ENCODE data around the gene DENND1A.

The DENND1A gene

DNA sequence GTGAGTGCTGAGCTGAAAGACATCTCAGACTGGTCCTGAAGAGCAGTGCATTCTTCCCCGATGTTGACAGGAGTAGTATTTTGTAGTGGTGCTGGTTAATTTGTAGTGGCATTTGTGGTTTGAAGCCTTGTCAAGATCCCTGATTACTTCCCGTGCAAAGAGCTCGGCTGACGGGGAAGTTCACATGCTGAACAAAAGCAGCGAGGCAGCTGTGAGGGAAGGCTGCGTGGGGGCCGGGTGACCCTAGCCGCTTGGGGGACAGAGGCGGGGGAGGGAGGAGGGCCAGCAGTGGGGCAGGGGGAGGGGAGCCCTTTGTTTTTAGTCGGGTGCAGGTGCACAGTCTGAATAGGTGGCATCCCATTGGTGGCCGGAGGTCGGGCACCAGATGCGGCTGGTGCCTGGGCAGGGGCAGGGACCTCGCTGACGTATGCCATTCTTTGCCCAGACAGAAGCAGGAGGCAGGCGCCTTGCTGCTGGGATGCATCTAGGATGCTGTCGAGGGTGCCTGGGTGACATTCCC is 509.3 kb downstream of the DENND1A start:
- no peak for DNase-seq

DNA sequence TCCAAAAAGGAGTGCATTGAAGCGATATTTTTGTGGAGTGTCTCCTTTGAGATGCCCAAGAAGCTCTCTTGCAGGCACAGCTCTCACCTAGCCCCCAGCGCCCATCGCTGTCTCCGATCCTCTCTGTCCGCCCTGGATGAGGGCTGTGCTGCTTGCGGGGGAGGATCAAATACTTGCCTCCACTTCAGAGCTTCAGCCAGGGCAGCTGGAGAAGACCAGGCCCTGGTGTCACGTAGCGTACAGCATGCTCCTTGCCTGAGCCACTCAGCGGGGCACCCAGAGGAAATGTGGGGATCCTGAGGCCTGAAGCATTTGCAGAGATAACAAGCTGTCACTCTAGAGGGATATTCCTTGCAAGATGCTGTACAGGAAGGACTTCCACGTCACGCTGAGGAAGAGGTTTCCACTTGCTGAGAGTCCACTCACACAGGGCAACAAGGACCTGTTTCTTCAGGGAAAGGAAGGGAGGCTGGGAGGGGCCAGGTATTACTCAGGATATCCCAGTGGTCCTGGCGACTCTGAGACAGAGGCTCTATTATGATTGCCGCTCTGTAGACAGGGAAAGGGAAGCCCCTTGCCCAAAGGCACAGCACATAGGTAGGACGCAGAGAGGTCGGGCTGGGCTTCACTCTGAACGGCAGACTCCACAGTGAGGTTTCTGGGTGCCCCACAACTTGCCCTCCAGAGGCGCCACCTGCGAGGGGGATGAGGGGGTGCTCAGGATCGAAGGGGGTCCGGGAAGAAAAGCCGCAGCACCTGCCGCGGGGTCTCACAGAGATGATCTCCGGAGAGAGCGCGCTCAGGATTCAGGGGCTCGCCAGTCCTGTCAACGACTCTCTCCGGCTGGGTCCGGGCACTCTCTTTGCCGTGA is 510.0 kb downstream of the DENND1A start:
- peak; percentile 55 for DNase-seq

DNA sequence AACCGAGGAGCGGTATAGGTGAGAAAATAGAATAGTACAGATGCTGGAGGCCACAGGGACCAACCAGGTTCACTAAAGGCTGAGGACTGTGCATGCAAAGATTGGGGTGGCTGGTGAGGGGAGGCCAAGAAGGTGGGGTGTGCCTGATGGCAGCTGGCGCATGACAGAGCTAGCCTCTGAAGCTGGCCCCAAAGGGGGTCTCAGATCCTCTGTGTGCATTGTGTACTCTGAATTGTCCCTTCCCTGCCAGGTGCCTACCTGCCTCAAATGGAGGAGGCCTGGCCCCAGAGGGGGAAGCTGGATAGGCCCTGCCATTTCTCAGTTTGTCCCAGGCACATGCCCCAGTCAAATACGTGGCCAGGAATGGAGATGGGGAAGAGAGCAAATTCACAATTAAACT is 510.8 kb downstream of the DENND1A start:
- peak; percentile 43 for DNase-seq

DNA sequence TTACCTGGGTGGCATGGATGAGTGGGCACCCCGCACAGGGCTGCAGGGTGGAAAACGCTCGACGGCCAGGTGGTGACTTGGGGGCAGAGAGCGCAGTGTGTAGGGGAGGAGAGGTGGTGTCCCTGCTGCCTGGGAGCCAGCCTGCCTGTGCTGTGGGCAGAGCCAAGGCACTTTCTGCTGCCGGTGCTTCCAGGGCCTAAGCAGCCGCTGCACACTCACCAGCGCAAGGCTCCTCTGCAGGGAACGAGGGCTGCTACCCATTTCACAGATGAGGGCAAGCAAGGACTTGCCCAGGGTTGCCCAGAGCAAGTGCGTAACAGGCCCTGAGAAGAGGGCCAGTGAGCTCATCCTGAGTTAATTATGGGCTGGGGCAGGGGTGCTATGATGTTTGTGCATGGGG is 511.4 kb downstream of the DENND1A start:
- no peak for DNase-seq

DNA sequence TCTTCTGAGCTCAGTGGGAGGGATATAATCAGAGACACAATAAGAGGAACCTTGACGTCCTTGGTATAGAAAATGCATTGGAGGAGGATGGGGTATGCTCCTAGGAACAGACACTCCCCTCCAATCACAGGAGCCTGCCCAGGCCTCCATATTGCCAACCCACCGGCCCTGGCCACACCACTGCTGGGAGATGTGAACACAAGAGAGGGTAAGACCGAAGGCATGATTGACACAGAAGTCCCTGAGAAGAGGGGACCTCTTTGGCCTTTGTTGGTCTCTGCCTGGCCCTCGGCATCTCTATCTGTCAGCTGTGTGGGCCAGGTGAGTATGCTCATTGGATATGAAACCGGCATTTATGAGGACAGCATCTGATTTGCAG is 511.9 kb downstream of the DENND1A start:
- no peak for DNase-seq

DNA sequence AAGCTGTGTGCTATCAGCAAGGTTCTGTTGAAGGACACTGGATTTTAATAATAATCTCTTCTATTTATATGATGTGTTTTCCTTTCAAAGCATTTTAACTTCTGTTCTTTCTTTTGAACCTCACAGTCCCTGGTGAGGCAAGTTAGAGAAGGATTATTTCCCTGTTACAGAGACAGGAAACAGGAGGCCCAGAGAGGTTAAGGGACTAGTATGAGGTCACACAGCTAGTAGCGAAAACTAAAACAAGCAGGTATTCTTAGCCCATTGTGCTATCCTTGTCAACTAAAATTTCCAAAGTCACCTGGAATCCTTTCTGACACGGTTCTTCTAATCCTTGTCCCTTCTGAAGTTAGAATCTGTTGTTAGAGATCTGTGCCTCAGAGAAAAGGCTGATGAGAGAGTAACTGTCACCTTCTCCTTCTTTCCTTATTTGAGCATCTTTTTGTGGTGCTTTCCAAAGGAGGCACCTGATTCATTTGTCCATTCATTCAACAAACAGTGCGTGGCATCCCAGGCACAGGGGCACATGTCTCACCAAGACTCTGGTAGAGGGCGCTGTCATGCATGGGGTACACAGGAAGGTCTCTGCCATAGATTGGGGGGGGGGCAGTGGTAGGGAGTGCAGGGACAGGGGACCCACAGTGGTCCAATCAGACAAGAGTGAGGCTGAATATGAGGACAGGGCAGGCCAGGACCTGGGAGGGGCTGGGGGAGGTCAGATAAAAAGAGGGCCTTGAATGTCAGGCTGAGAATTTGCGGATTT is 512.5 kb downstream of the DENND1A start:
- no peak for DNase-seq

DNA sequence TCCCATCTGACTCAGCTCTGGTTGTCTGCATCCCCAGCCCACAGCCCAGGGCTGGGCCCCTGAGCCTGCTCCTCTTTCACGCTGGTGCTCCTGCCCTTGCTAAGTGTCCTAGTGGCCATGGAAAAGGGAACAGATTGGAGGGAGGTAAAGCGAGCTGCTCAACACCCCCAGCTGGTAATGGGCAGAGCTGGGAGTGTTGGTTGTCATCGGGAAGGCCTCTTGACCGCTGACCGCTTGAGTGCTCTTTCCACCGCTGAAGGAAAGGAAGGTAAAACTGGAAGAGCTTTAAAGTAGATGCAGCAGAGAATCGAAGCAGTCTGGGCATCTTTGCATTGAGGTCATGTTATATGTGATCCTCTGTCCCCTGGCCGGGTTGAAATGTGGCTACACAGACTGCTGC is 513.8 kb downstream of the DENND1A start:
- no peak for DNase-seq

DNA sequence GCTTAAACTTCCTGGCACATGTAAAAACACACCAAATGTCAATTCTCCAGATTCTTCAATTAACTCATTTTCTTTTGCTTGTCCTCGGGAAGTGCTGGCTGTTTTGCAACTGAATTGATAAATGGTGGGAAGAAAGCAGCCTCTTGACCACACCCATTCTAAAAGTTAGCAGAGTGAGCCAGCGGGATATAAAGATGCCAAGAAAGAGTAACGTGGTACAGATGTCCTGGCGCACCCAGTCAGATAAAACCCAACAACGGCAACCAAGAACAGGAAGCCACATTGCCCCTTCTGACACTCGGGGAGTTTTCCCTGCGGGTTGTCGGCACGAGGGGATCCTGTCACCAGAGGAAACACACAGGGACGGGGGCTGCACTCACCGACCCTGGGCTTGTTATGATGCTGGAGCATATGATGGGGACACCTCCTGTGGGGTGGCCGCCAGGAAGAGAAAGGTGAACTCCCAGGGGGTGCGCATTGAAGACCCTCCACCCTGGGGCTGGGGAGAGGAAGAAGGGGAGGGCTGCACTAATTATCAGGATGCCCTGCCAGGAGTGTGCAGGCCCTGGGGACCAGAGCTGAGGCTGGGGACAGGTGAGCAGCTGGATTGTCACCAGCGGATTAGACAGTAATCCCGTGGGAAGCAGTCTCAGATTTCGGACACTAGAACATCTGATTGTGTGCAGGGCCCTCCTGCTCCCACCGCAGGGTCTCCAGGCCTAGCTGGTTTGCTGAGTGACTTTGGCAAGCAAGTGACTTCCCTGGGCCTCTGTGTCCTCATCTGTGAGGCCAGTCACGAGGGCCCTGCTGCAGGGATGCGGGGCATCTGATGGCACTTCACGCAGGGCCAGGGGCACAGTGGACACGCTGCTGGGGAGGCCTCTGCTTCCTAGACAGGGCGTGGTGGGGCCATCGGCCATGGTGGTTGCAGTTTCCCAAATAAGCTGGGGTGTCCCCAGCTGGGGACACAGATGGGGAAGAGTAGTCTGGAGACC is 514.7 kb downstream of the DENND1A start:
- no peak for DNase-seq

DNA sequence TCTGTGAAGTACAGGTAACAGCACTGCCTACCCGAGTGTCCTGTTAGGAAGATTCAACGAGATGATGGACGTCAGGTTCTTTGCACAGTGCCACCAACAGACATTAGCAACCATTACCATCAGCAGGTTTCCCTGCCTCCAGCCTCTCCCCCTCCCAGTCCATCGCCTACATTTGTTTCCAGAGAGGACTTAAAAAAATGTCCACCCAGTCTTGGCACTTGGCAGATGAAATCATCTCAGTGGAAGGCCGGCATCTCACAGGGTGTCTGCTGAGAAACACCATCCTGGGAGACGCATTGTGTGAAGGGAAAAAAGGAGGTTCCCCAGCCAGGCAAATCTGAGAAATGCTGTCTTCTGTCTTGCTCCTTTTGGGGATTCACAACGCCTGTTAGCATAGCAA is 515.7 kb downstream of the DENND1A start:
- no peak for DNase-seq

DNA sequence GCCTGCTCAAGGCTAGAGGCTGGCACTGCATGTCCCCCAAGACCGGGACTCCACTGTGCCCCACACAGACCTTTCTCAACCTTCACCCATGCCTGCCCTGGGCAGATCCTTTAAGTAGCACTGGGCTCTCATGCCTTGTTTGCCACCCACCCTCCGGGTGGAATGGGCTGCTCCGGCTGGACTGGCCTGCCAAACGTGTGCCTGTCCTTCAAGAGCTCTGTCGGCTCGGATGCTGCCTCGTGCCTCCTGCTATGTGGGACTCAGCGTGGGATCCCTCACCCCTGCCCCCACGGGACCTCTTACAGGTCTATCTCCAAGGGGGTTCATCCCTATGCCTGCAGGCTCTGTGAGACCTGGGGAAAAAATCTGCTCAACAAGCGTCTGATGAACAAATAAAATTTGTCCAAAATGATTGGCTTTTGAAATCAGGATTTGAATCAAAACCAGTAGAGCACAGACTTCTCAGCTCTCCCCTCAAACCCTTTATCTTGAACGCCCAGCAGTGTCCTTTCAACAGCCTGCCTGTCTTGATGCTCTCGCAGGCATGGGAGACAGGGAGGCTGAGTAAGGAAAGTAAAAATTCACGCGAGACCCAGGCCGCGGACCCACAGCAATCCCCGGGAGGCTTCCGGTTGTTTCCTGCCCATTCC is 517.6 kb downstream of the DENND1A start:
- DNase-seq: no peak

DNA sequence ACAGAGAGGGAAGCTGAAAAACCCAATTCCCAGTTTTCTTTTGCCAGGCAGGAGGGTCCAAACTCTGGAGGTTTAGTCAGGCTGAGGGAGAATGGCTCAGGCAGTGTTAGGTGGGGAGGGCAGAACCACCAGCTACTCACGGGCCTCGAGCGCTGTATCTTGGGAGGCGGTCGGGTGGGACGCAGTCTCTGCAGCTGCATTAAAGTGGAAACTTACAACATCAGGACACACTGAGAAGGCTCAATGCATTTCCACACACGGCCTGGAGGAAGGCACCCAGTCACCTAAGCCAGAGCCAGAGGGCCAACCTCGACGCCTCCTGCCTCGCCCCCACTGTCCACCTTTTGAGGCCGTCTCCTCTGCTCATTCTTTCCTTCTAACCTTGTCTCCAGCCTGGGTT is 518.3 kb downstream of the DENND1A start:
- no peak for DNase-seq

DNA sequence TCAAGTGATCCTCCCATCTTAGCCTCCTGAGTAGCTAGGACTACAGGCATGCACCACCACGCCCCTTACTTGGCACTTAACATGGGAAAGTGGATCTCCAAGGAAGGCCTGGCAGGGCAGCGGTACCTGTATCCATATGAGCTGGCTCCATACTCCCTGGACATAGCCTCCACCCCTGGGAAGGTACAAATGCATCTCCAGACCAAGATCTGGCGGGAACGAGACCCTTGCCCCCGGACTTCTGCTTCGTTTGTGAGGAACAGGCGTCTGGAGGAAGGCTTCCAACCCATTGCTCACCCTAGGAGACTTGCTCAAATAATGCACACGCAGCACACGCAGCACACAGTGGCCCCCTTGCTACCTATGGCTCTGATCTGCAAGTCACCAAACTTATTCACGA is 518.7 kb downstream of the DENND1A start:
- DNase-seq: no peak

DNA sequence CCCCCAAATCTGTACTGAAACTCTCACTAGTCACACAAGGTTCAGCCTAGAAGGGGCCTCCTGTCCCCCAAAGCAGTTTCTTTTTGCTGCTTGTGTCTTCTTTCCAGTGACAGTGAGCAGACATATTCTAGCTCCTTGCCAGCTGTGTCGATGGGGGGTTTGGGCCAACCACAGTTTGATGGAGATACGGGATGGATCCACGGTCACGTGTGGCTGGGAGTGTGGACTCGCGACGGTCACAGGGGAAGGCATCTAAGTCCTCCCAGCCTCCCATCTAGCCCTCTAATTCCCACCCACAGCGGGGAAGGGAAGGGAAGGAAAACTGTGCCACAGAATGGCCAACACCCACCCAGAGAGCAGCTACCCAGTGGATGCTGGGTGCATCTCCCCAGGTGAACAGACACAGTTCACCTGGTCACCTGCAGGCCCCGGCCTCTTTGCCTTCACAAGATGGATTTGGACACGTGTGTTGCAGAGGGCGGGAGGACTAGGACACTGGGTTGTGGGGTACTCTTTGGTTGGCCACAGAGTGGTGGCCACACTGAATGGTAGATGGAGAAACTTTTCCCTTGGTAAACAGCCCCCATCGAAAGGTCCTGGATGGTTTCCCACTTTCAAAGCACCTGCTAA is 519.5 kb downstream of the DENND1A start:
- DNase-seq: no peak

DNA sequence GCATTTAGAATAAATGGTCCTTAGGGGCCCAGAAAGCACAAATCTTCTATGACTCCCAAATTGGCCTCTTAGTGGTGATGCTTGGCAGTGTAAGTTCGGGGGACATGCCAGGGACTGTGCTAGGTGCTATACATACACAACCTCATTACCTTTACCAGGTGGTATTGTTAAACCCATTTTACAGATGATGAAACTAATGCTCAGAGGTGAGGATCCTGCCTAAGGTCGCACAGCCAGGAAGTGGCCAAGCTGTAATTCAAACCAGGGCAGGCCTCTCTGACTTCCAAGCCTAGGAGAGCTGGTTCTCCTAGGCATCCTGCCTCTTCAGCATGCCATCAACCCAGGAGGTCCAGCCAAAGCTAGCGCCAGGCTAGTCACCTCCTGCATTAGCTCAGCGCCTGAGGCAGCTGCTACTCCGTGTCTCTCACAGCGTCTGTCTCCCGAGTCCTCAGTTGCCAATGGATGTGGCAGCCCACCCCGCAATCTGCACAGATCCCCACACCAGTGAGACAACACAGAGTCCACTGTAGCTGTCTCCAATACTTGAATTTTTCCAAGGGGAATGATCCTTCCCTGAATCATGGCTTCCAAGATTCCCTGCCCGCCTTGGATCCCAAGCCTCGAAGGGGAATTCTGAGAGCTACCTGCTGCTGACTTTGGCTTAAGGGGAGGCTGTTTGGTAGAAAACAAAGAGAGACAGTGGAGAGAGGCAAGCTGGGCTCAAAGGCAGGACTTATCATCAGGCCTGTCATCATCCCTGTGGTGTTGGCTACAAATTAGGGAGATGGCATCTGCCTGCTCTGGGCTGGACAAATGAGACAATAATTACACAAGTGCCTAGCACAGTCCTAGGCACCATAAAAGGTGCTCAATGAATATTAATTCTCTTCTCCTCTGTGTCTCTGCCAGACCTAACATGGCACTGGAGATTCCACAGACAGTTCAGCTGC is 521.3 kb downstream of the DENND1A start:
- no peak for DNase-seq

DNA sequence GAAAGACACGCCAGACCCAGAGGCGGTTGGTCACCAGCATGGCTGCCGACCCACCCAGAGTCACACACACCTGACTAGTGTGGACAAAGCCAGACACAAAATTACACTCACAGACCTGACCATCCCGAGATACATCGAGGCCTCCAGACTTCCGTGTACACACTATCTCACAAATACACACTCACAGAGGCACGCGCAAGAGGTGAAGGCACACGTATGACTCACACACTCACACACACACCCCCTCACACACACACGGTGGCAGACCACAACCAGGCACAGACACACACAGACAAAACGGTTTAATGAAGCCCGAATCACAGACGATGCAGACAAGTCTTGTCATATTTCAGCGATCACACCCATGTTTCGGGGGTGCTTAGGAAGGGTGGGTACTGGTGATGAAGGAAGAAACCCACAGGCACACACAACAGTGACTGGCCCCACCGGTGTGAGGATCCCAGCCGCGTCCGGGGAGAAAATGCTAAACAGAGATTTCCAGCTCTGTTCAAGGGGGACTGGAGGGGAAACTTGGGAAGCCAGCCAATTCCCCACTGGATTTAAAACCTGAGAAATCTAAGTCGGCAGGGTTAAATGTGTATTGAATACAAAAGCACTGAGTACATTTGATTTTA is 522.6 kb downstream of the DENND1A start:
- no peak for DNase-seq

DNA sequence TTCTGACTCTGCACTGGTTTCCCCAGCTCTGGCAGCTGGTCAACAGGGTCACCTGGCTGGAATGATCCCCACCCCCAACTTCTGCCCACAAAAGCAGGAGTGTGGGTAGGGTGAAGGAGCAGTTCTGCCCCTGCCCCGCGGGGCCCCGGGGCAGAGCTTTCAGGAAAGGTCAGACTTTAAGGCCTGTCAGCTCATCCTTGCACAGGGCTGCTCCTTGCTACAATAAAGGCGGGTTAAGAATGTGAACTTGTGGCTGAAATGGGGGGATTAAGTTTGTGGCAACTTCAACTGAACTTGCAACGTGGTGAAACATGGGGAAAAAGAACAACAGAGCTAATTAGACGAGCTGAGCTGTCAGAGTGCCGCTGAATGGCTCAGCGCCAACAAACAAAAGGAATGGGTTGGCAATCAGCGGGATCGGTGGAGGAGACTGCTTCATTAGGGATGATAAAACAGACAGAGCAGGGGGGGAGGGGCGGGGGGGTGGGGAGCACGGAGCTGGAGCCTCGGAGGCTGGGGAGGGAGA is 523.2 kb downstream of the DENND1A start:
- DNase-seq: no peak

DNA sequence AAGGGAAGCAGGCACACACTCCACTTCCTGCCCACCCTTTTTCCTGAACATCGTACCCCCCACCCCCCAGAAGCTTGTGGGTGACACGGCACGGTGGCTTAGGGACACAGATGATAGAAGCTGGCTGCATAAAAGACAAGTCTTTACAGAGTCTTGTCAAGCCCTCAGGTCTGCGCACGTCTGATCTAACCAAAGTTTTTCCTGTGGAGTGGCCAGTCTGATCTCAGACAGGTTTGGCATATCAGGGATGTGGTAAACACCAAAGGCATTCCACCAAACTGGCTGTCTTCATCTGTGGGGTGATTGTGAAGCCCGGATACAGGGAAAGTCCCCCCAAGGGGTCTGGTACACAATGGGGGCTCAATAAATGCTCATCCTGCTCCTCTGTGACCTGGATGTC is 523.9 kb downstream of the DENND1A start:
- DNase-seq: no peak

DNA sequence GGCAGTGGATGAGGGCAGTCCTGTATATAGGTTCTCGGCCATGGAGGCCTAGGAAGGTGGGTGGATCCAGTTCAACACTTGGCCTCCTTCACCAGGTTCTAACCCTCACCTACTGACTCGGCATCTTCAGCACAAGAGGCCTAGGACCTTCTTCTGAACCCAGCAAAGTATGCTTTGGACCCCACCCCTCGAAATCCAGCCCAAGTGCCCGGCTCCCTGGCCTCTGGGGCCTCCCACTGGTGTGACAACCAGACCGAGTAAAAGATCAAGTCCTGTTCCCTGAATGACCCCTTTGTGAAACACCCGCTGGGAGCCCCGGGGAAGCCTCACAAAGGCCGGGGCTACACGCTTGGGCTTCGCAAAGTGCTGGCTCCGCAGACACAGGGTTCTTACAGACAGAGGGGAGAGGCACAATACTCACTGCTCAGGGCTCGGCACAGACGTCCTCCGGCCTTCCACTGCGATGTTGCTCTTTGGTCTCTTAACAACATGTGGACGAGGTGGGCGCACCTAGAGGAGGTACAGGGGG is 526.9 kb downstream of the DENND1A start:
- no peak for DNase-seq

DNA sequence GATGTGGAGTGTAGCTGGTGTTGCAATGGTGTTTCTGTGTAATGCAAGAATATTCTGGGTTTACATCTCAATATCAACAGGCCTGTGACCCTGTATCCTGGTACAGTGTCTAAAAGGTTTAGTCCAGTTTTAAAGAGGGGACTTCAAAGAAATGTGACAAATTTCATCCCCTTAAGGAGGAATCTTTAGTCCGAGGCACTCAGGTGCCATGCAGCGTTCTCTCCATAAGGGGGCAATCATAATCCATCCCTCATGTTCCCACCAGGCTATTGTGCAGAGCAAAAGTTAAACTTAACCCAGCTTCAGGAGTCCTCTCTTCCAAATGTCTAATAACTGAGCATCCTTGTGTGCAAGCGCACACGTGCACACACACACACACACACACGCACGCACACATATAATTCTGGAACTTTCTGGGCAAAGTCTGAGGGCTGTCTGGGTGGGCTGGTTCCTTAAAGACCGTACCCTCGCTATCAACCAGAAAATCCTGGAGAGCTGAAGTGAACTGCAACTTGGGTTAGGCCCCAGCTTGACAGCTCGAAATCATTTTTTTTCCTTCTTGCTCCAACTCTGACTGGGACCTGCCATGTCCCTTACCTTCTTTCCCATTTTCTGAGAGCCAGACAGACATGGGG is 527.9 kb downstream of the DENND1A start:
- DNase-seq: no peak

Measured in islet precursor cell (in vitro differentiated cells).